HG02840 (cell line): ENCODE results near the gene EIF4G1.
"Not testable (repeated sequence)": the region's sequence is repeated elsewhere in the genome, so short reads cannot be mapped to it uniquely, and the experiment has no call there.

Source experiments
- ATAC-seq: cut with Tn5 transposase; IDR thresholded peaks from one replicate; pipeline ENCODE4 v1.9.1; 2021; ENCODE audit warnings: mild to moderate bottlenecking, moderate library complexity, moderate number of reproducible peaks; ENCODE audit not compliant: unreplicated experiment, low FRiP score

The EIF4G1 gene

DNA sequence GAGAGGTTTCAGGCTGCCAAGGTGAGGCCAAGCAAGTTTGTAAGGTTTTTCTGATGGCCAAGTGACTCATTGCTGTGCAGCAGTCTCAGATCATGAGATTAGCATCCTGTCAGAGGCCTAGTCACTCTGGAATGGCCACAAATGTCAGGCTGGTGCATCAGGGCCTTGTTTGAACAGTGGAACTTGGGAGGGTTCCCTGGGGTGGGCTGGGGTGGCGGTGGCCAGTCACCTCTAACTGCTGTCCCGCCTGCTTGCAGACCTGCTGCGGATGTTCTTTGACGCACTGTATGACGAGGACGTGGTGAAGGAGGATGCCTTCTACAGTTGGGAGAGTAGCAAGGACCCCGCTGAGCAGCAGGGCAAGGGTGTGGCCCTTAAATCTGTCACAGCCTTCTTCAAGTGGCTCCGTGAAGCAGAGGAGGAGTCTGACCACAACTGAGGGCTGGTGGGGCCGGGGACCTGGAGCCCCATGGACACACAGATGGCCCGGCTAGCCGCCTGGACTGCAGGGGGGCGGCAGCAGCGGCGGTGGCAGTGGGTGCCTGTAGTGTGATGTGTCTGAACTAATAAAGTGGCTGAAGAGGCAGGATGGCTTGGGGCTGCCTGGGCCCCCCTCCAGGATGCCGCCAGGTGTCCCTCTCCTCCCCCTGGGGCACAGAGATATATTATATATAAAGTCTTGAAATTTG lies 20.2 kb downstream of the EIF4G1 start:
- no peak for ATAC-seq

DNA sequence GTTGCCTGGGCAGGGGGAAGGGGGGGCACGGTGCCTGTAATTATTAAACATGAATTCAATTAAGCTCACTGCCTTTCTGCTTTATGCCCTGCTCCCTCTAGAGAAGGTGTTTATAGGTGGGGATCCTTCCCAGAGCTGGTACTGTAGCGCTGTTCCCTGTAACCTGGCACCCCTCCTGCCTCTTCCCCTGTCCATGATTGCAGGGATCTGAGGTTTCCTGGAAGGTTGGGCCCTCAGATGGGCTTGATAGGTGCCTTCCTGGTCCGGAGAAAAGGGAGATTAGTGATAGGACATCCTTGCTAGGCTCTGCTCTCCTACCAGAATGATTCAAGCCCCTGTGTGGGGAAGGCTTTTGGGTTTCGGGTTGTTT lies 20.9 kb downstream of the EIF4G1 start:
- ATAC-seq, result peak; percentile 23

DNA sequence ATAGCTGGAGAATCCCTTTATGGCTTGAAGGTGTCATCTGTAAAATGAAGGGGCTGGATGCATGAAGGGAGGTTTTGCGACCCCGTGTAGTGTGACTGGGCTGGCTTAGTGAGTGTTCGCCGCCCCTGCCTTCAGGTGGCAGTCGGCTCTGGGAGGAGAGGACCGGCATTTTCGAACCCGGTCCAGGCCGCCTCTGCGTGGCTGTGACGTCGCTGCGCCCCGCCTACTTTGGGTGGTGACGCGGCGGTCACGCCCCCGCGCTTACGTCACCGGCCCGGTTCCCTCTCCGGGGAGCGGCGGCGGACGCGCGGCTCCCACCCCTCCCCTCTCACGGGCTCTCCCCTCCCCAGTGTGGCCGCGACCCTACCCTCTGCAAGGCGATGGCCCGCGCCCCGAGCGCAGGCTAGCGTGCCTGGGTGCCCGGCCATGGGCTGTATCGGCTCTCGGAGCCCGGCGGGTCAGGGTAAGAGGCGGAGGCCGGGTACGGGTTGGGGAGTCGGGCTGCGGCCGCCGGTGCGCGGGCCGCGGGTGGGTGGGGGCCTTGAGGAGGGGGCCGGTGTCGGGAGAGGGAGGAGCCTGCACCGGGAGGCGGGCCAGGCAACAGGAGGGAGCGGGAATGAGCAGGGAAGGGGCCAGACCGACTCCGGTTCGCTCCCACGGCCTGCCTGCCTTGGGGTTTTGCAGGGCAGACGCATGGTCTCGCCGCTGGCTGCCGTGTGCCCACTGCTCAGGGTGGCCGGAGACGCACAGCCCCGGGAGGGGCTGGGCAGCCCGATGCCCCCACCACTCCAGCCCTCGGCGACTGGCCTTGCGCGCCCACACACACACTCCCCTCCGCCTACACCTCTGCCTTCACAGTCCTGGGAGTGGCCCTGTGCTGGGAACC lies 21.5 kb downstream of the EIF4G1 start:
- ATAC-seq, result peak; percentile 61

DNA sequence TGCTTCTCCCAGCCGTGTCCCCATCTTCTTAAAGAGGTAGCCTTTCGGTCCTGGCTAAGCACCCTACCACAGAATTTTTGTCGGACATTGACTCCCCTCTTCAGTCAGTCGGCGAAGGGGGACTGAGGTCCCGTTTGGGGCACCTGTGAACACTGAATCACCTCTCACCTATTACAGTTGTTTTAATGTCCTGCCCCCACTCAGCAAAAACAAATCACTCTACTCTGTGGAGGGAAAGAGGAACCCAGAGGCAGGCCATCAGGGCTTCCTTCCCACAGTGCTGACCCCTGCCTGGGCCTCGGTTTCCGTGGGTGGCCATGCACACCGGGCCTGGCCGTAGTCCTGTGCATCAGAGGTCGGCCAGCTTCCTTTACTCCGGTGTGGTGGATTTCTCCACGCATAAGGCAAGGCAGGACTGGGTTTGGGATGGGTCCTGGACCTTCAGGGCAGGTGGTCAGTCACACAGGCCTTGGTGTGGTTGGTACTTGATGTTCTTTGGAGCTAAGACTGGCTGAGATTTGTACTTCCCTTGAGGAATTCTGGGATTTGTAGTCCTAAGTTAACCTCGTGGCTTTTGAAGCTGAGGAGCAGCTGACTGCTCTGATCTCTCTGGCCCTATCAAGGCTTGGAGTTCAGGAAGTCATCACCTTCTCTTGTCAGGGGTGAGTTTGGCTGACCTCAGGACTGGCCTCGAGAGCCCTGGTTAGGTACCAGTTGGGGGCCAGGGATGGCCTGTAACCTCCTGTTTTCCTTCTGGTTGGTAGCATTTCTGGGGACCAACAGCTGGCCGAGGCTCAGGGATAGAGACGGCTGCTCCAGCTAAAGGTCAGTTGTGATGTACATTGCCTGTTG lies 22.4 kb downstream of the EIF4G1 start:
- ATAC-seq, result no peak

DNA sequence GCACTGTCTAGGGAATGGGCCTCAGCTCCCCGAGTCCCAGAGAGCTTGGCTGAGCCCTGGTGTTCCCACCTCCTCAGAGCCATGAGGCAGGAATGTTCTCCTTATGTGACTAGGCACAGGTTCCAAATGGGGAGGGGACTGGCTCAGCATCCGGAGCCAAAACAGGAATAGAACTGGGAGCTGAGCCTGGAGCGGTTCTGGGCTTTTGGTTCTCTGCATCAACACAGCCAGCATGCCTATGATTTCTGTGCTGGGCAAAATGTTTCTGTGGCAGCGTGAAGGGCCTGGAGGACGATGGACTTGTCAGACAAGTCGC lies 23.0 kb downstream of the EIF4G1 start, which contains the start of gene FAM131A:
Gene FAM131A (plus strand): TSS at position 202 of the 316 bp plus-strand sequence. CDS start 31 bp downstream, at position 233.
- ATAC-seq, result no peak

DNA sequence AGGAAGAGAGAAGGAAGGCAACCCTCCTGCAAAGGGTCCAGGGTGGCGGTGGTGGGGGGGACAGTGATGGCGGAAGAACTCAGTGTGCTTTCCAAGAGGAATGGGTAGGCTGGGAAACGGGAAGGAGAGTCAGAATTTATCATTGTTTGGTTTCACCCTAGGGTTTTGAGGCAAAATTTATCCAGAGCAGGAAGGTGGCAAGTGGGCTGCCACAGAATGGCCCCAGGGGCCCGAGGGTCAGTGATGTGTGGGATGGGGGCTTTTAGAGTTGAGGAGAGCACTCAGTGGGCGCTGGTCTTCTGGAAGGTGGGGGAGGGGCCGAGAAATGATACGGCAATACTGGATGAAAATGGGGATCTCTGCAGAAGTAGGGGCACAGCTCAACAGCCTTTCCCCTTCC lies 23.6 kb downstream of the EIF4G1 start:
- ATAC-seq, result no peak

DNA sequence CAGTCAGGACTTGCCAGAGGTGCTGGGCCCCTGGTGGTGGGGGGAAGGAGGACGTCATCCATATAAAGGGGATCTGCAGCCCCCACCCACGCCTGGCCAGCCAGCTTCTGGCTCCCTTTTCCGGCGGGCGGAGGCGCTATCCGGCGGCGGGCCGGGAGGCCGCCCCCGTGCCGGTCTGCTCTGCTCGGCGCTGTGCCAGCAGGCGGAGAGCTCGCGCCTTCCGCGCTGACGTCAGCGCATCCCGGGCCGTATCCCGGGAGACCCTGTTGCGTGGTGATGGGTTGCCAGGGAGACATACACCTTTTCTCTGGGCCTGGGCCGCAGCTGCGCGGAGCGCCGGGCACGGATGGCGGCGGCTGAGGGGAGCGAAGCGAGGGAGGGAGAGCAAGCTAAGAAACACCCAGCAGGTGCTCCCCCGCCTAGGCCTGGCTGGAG lies 24.1 kb downstream of the EIF4G1 start:
- no peak for ATAC-seq

DNA sequence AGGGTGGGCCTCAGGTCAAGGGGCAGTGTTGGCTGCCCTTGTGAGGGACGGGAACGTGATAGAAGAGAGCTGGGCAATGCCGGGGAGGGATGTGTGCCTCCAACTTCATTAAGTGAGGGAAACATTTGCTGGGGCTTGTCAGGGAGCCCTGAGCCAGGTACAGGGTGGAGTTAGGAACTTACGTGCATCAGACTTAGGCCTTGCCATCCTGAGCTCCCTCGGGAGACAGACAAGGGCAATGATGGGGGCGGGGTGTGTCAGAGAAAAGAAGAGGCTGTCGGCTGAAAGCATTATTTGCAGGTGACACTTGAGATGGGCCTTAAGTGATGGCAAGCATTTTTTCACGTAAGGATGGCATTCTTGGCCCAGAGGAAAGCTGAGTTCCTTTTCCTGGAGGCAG lies 24.6 kb downstream of the EIF4G1 start:
- ATAC-seq, result no peak

DNA sequence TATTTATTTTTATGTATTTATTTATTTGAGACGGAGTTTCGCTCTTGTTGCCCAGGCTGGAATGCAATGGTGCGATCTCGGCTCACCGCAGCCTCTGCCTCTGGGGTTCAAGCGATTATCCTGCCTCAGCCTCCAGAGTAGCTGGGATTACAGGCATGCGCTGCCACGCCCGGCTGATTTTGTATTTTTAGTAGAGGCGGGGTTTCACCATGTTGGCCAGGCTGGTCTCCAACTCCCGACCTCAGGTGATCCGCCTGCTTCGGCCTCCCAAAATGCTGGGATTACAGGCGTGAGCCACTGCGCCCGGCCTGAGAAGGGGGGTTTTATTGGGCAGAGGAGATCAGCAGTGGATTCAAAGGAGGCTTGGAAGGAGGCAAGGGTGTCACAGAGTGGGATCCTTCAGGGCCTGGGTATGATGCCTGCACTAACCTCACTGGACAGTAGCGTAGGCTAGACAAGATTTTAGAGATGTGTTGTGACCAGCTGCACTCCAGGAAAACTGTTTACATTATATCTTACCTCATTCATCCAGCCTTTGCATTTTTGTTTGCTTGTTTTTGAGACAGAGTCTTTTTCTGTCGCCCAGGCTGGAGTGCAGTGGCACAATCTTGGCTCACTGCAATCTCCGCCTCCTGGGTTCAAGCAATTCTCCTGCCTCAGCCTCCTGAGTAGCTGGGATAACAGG lies 25.2 kb downstream of the EIF4G1 start:
- ATAC-seq, result not testable (repeated sequence)

DNA sequence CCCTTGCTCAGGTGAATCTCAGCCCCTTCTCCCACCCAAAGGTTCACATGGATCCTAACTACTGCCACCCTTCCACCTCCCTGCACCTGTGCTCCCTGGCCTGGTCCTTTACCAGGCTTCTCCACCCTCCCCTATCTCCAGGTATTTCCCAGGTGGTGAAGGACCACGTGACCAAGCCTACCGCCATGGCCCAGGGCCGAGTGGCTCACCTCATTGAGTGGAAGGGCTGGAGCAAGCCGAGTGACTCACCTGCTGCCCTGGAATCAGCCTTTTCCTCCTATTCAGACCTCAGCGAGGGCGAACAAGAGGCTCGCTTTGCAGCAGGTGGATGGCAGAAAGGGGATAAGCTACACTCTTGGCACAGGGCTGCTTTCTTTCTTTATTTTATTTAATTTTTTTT lies 27.5 kb downstream of the EIF4G1 start:
- ATAC-seq, result no peak

DNA sequence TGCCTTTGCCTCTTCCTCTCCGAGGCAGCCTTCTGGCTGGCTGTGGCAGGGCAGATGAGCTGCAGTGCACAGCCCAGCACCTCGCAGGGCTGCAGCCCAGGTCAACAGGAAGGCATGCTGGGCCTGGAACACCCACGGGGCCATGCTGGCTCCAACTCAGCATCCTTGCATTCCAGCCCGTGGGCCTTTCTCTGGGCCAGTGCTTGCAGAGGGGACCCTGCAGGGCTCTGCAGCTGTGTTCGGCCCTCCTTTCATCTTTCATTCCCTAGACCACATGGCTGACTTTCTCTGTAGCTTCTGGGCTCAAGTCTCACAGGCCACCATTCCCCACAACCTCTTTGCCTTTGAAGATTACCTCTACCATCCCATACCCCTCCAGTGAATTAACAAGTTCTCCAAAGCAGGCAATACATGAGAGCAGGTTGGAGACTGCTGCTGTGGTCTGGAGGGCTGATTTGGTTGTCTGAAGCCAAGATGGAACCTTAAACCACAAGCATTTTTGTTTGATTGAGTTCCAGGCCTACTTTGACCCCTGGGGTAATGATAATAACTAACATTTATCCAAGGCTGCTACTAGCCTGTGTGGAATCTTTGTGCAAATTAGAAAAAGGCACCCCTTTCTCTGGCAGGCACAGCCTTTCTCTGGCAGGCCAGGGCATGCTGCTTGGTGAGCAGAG lies 28.9 kb downstream of the EIF4G1 start:
- ATAC-seq, result no peak

DNA sequence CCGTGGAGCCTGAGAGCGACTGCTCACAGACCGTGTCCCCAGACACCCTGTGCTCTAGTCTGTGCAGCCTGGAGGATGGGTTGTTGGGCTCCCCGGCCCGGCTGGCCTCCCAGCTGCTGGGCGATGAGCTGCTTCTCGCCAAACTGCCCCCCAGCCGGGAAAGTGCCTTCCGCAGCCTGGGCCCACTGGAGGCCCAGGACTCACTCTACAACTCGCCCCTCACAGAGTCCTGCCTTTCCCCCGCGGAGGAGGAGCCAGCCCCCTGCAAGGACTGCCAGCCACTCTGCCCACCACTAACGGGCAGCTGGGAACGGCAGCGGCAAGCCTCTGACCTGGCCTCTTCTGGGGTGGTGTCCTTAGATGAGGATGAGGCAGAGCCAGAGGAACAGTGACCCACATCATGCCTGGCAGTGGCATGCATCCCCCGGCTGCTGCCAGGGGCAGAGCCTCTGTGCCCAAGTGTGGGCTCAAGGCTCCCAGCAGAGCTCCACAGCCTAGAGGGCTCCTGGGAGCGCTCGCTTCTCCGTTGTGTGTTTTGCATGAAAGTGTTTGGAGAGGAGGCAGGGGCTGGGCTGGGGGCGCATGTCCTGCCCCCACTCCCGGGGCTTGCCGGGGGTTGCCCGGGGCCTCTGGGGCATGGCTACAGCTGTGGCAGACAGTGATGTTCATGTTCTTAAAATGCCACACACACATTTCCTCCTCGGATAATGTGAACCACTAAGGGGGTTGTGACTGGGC lies 30.3 kb downstream of the EIF4G1 start:
- no peak for ATAC-seq

DNA sequence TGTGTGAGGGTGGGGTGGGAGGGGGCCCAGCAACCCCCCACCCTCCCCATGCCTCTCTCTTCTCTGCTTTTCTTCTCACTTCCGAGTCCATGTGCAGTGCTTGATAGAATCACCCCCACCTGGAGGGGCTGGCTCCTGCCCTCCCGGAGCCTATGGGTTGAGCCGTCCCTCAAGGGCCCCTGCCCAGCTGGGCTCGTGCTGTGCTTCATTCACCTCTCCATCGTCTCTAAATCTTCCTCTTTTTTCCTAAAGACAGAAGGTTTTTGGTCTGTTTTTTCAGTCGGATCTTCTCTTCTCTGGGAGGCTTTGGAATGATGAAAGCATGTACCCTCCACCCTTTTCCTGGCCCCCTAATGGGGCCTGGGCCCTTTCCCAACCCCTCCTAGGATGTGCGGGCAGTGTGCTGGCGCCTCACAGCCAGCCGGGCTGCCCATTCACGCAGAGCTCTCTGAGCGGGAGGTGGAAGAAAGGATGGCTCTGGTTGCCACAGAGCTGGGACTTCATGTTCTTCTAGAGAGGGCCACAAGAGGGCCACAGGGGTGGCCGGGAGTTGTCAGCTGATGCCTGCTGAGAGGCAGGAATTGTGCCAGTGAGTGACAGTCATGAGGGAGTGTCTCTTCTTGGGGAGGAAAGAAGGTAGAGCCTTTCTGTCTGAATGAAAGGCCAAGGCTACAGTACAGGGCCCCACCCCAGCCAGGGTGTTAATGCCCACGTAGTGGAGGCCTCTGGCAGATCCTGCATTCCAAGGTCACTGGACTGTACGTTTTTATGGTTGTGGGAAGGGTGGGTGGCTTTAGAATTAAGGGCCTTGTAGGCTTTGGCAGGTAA lies 31.1 kb downstream of the EIF4G1 start:
- no peak for ATAC-seq

DNA sequence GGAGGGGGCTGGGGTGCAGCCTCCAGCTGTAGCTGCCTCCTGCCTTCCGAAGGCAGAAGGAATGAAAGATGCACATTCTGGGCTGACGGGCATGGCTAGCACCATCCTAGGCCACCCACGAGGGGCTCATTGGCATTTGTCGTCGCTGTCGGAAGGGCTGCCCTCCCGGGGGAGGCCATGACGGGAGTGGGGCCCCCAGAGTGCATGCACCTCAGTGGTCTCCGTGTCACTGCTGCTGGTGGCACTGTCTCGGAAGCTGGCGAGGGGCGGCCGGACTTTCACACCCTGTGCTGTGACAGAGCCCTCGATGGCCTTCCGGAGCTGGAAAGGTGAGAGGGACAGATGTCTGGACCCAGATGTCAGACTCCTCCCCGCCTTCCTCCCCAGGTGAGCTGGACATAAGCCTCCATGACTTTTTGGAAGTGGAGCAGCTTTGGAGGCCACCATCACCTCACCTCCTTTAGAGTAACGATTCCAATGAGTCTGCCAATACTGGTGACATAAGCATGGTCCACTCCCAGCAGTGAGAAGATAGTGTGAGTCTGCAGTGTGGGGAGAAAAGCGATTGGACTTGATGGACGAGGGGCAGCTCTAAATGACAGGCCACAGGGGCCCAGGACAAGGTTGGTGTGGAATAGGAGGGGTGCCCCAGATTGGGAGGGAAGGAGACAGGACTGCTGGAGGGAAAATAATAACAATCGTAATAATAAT lies 32.2 kb downstream of the EIF4G1 start:
- no peak for ATAC-seq

DNA sequence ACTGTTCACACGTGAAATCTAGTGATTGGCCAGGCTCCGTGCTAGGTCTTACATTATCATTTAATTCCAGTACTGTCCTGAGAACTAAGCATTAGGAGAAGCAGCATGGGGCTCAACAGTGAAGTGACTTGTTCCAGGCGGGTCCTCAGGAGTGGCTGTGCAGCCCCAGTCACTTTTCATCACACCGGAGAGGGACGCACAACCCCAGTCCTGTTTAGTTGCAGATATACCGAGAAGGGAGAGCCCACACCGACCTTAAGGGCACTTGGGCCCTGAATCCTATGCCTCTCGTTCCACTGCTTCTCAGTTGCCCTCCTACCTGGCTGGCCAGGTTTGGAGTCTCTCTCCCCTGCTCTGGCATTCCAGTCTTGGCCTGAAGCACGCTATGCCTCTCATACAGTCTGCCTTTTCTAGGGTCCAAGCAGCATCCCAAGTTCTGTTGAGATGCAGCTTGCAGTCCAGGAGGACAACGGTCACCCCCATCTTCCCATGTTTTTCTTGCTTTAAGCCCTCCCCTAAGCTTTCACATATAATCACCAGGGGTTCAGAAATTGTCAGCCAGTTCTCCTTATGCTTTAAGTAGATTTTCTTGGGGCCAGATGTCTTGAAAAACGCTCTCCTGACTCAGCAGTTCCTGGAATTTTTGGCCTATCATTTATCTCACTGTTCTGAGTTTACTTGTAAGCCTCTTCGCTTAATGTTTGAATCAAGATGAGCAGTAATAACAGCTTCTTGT lies 33.1 kb downstream of the EIF4G1 start:
- no peak for ATAC-seq

DNA sequence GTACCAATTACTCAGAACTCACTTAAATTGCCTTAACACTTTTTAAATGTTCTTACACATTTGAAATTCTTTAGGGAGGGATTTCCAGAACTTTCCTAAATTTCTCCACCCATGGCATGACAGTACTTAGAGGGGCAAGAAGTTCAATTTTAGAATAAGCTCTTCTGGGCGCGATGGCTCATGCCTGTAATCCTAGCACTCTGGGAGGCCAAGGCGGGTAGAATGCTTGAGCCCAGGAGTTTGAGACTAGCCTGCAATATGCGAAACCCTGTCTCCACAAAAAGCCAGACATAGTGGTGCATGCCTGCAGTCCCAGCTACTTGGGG lies 33.6 kb downstream of the EIF4G1 start:
- ATAC-seq, result no peak
